Raji (cell line): ENCODE results near the gene GFI1B.

Experiments used
- POLR2A ChIP-seq: IDR thresholded peaks from 2 replicates; pipeline ENCODE4 v1.6.1; 2011; ENCODE audit warnings: low read depth, low read length, control low read depth; ENCODE audit not compliant: insufficient read depth

The GFI1B gene

GRCh38 chr9:132995879-132996278 lies 17.4 kb downstream of the GFI1B start:
- TF ChIP-seq POLR2A: no peak

- TF ChIP-seq POLR2A: no peak
Measured at GRCh38 chr9:132996526-132996925, 18.0 kb downstream of the GFI1B start.

GRCh38 chr9:132997591-132997990 lies 19.1 kb downstream of the GFI1B start:
- TF ChIP-seq POLR2A: no peak

DNA sequence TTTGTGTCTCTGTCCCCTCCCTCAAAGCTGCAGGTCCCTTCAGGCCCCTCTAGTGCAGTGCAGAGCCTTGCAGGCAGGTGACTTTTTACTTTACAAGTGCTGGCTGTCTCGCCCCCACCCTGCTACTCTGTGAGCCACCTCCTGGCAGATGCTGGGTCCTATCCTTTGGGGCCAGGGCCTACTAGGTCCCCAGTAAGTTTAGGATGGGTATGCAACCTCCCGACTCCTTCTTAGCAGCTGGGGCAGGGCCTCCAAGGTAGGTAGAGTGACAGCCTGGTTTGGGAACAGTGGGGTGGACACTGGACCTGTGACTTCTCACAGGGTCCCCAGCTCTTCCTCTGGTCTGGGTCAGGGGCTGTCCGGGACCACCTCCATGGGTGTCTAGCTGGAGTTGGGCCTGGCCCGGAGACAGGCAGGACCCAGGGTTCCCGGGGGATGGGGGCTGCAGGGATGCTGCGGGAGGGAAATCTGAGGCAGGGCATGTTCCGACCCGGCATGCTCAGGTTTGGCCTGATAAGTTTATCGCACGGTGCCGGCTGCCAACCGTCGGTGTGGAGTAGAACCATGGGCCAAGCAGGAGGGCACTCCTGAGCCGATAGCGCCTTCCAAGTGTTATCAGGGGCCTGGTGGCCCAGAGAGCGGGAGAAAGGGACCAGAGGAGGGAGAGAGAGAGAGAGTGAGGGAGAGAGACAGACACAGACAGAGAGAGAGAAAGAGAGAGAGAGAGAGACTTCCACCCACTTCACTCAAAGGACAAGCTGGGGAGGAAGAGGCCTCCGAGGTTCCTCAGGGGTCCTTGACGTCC lies 20.5 kb downstream of the GFI1B start:
- TF ChIP-seq POLR2A: no peak

DNA sequence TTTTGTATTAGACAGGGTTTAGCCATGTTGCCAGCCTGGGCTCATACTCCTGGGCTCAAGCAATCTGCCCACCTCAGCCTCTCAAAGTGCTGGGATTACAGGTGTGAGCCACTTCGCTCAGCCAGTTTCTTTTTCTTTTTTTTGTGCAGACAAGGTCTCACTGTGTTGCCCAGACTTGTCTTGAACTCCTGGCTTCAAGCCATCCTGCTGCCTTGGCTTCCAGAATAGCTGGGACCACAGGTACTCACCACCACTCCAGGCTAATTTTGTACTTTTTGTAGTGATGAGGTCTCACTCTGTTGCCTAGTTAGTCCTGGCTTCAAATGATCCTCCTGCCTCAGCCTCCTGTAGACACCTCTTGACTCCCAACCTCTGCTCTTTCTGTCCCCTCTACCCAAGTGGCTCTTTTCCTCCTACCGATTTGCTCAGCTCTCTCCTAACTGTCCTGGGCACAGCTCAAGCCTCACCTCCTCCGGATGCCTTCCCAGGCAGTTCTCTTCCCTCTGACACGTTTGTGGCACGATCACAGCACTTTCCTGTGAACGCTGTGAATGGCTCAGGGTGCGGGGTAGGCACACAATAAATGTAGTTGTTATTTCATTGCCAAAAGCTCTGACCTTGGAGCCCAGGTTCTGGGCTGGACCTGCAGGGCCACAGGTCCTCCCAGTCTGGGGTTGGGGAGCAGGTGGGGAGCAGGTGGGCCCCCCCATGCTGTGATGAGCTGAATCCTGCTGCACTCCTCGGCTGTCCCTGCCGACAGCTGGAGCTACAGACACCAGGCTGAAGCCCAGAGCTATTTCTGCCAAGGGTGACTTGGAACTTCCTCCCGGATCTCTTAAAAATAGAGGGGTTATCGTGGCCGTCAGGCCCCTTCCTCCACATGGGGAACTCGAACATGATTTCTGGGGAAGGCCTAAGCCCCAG lies 23.9 kb downstream of the GFI1B start:
- TF ChIP-seq POLR2A: no peak

- no peak for TF ChIP-seq POLR2A
Measured at GRCh38 chr9:133003071-133003461, 24.6 kb downstream of the GFI1B start.

- no peak for TF ChIP-seq POLR2A
Measured at GRCh38 chr9:133003671-133004090, 25.2 kb downstream of the GFI1B start.

GRCh38 chr9:133004091-133004998 lies 25.9 kb downstream of the GFI1B start:
- TF ChIP-seq POLR2A: no peak

DNA sequence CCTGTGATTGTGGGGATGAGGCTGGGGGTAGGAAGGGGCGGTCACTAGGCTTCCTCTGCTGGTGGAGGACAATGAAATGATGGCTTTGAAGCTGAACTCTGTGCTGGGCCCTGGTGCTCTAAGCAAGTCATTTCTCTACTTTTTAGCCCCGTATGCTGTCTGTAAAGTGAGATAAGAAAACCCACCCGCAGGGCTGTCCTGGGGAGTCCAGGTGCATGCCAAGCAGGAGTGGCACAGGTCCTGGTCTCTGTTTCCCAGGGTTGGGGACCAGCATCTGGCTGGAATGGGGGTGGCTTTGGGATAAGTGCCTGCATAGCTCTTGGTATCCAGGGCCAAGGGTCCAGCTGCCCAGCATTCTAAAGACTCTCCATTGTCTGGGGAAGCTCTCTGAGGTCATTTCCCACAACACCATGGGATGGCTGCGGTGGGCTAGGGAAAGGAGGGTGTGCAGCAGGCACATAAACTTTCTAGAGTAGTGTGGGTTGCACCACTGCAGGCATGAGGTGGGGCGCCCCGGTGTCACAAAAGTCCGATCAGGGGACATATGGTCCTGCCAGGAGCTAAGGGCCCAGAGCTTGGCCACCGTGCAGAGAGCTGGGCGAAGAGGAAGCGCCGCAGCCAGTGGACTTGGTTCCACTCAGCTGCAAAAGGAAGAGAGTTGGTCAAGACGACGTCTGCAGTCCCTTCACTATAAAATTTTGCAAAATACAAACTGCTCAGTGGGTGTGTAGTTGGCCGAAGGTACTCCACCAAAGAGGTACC lies 26.7 kb downstream of the GFI1B start:
- no peak for TF ChIP-seq POLR2A

DNA sequence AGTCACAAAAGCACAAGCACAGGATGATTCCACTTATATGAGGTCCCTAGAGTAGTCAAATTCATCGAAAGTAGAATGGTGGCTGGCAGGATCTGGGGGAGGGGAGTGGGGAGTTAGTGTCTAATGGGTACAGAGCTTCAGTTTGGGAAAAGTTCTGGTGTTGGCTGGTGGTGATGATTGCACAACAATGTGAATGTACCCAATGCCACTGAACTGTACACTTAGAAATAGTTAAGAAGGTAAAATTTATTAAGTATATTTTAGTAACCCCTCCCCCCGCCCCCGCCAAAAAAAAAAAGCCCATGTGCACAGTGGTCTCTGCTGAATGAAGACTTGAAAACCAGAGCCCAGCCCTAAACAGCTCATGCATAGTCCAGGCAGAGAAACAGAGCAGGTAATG lies 27.5 kb downstream of the GFI1B start:
- no peak for TF ChIP-seq POLR2A

DNA sequence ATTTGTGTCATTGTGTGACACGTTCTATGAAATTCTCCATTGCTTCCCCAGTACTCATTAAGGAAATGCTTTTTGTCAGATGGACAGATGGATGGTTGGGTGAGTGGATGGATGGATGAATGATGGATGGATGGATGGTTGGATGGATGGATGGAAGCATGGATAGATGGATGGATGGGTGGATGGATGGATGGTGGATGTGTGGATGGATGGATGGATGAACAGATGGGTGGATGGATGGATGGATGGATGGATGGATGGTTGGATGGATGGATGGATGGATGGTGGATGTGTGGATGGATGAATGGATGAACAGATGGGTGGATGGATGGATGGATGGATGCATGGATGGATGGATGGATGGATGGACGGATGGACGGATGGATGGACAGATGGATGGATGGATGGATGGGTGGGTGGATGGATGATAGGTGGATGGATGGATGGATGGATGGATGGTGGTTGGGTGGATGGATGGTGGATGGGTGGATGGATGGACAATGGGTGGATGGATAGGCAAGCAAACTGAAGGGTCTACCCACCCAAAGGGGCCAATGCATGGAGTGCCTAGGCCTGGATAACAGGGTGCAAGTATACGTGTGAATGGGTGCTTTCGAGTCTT lies 28.3 kb downstream of the GFI1B start:
- TF ChIP-seq POLR2A: no peak

- no peak for TF ChIP-seq POLR2A
Measured at GRCh38 chr9:133008406-133008805, 29.9 kb downstream of the GFI1B start.

GRCh38 chr9:133008824-133009223 lies 30.3 kb downstream of the GFI1B start:
- no peak for TF ChIP-seq POLR2A
